ENCODE measurements around the gene RASSF3. TPM values are rescaled to one million over a fixed set of nuclear protein-coding genes. Genes with fewer than 3 reads are reported as not detected.

The RASSF3 gene, protein sequence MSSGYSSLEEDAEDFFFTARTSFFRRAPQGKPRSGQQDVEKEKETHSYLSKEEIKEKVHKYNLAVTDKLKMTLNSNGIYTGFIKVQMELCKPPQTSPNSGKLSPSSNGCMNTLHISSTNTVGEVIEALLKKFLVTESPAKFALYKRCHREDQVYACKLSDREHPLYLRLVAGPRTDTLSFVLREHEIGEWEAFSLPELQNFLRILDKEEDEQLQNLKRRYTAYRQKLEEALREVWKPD
- total RNA-seq: 96.5 TPM
- long read RNA-seq, transcript RASSF3-204 (5 exons, 3,492 nt): major isoform, 90 of 102 reads
- long read RNA-seq, partial matches to known transcripts: 3 of 102 reads
- long read RNA-seq, other reads (novel, unspliced or antisense): 9 of 102 reads

DNA sequence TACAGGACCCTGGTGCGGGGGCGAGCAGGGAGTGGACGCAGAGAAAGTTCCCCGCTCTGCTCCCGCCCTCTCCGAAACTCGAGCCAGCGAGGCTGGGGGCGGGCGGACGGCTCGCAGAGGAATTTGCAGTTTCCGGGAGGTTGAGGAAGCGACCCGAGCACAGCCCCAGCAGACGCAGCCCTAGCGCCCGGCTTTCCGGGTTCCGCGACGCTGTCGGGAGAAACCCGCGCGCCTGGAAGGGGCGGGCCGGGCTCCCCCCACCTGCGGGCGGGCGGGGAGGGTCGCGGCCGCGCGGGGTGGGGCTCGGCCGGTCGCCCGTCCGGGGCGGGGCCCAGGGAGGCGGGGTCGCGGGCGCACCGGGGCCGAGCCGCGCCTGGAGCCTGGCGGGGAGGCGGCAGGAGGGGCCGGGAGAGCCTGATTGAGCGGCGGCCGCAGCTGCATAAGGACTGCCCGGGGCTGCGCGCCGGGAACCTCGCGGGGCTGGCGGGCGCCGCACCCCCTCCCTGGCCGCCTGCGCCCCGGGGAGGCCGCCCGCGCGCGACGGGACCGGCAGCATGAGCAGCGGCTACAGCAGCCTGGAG is at the start of gene RASSF3:
Gene RASSF3, plus strand, starts transcription at position 417 of the 581 bp plus-strand sequence. Its CDS starts 138 bp downstream, at position 555.
- peak; percentile 89 for DNase-seq
- intact Hi-C loops (cut with DNase I): no loop called here
- Histone ChIP-seq H3K36me3 (no peaks in the 10 kb centered on the region), H3K9me3 (no peaks in the 10 kb centered on the region), H3K4me3 (peak within 1 kb of the TSS; percentile 96), H3K27ac (peak within 1 kb of the TSS; percentile 89), H3K4me1 (peaks cover 28% of the 10 kb centered on the region), H3K27me3 (no peaks in the 10 kb centered on the region)
- peak; percentile 91 for ATAC-seq
- TF ChIP-seq, protein P1, sequence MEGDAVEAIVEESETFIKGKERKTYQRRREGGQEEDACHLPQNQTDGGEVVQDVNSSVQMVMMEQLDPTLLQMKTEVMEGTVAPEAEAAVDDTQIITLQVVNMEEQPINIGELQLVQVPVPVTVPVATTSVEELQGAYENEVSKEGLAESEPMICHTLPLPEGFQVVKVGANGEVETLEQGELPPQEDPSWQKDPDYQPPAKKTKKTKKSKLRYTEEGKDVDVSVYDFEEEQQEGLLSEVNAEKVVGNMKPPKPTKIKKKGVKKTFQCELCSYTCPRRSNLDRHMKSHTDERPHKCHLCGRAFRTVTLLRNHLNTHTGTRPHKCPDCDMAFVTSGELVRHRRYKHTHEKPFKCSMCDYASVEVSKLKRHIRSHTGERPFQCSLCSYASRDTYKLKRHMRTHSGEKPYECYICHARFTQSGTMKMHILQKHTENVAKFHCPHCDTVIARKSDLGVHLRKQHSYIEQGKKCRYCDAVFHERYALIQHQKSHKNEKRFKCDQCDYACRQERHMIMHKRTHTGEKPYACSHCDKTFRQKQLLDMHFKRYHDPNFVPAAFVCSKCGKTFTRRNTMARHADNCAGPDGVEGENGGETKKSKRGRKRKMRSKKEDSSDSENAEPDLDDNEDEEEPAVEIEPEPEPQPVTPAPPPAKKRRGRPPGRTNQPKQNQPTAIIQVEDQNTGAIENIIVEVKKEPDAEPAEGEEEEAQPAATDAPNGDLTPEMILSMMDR (IDR thresholded peaks at IDR 0.05): no peak

DNA sequence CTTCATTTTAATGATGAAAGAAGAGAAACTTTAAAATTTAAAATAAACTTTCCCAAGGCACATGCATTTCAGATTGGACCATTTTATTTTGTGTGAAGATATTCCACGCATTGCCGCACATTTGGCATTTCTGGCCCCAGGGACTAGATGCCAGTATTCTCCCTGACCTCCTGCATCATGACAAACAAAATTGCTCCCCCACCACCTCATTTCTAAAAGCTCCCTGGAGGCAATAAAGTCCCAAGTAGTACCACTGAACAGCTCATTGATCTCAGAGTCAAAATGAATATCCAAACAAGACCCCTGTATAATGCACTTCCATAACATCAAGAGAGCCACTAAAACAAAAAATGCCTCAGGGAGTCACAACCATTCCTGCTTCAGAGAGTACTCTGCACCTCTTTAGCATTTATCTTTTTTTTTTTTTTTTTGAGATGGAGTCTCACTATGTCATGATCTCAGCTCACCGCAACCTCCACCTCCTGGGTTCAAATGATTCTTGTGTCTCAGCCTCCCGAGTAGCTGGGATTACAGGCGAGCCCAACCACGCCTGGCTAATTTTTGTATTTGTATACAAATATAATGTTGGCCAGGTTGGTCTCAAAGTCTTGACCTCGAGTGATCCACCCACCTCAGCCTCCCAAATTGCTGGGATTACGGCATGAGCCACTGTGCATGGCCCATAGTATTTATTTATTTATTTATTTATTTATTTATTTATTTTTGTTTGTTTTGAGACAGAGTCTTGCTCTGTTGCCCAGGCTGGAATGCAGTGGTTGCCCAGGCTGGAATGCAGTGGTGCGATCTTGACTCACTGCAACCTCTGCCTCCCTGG is 48.8 kb upstream of the RASSF3 start:
- no peaks in the 10 kb centered on the region for H3K4me1 ChIP-seq
- no peaks in the 10 kb centered on the region for H3K36me3 ChIP-seq
- H3K4me3 ChIP-seq: no peak overlapping the region
- no peaks in the 10 kb centered on the region for H3K27me3 ChIP-seq
- H3K27ac ChIP-seq: no peak overlapping the region
- intact Hi-C loops (cut with DNase I): no loop called here
- no peaks in the 10 kb centered on the region for H3K9me3 ChIP-seq
- no peak for ATAC-seq
- TF ChIP-seq, protein P1 (IDR thresholded peaks at IDR 0.05): no peak
- DNase-seq: no peak

DNA sequence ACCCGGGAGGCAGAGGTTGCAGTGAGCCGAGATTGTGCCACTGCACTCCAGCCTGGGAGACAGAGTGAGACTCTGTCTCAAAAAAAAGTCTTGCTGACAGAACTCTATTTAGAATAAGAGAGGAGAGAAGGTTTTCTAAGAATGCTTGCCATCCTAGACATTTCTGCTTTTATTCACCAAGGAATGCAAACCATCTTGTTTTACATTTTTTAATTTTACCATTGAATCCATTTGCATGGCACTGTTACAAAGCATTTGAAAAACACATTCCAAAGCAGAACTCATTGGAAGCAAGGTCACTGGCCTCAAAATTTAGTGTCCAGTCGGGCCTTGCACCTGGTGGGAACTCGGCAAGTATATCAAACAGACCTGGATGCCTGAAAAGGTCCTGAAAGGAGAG is 44.2 kb upstream of the RASSF3 start:
- no peak overlapping the region for H3K27ac ChIP-seq
- H3K4me3 ChIP-seq: no peak overlapping the region
- intact Hi-C loops (cut with DNase I): no loop called here

DNA sequence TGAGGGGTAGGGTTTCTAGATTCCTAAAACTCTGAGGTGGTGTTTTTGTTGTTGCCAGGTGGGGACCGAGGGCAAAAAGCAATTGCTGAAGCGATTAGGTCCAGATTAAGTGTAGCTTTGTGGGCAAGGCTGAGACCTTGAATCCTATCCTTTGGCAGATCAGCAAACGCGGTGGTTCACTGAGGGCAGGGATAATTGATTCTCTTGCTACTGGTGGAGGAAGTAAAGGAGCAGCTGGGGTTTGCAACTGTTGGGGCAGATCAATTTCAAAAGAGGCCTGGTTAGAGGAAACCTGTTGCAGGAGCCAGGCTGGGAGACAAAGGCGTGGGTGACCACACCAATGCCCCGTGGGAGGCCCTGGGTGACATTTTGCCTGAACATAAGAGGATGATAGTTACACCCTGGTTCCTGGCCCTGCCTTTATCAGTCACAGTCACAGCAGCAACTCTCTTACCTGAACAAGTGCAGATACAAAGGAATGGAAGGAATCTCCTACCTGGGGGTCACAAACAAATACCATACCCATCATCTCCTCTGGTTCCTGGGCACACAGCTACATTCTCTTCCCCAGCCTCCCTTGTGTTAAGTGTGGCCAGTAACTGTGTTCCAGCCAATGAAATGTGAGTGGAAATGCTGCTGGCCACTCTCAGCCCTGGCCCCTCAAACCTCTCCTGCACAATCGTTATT is 43.3 kb upstream of the RASSF3 start:
- ATAC-seq (peak; percentile 35), DNase-seq (no peak)
- no peaks in the 10 kb centered on the region for H3K9me3 ChIP-seq
- no peak overlapping the region for H3K27ac ChIP-seq
- TF ChIP-seq, protein P1 (IDR thresholded peaks at IDR 0.05): no peak
- no peak overlapping the region for H3K4me3 ChIP-seq
- H3K27me3 ChIP-seq: no peaks in the 10 kb centered on the region
- intact Hi-C loops (cut with DNase I): no loop called here
- no peaks in the 10 kb centered on the region for H3K36me3 ChIP-seq
- peaks cover 15% of the 10 kb centered on the region for H3K4me1 ChIP-seq

More for the DNA sequence above, 44.2 kb upstream of the RASSF3 start:
- TF ChIP-seq, protein P1 (IDR thresholded peaks at IDR 0.05): no peak
- H3K9me3 ChIP-seq: no peaks in the 10 kb centered on the region
- DNase-seq (no peak), ATAC-seq (no peak)
- H3K36me3 ChIP-seq: no peaks in the 10 kb centered on the region
- H3K27me3 ChIP-seq: no peaks in the 10 kb centered on the region
- H3K4me1 ChIP-seq: peaks cover 15% of the 10 kb centered on the region

DNA sequence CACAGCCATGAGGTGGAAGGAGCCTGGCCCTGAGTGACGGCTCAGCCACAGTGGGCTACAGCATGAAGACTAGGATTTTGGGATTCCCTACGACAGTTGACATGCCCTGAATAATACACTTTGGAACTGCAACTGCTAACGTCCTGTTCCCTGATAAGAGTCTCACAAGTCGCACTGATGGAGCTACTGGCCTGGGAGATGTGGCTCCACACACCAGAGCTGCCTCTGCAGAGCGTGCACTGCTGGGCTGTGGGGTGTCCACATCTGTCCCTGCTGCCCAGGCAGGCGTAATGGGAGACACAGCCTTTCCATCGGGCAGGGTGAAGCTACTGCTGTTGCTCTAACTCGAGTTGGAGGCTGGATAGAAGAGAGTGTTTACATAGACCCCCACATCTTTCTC is 42.7 kb upstream of the RASSF3 start:
- DNase-seq: no peak
- Histone ChIP-seq H3K4me1 (peaks cover 15% of the 10 kb centered on the region), H3K27me3 (no peaks in the 10 kb centered on the region), H3K27ac (no peak overlapping the region), H3K4me3 (no peak overlapping the region), H3K9me3 (no peaks in the 10 kb centered on the region), H3K36me3 (no peaks in the 10 kb centered on the region)
- TF ChIP-seq, protein P1 (IDR thresholded peaks at IDR 0.05): no peak
- ATAC-seq: peak; percentile 26
- intact Hi-C loops (cut with DNase I): no loop called here

Measured in upper lobe of right lung (tissue), 1 donor.